Cerebellar nuclear complex (tissue), 1 donor: ENCODE results near the gene PTBP2.

Source experiments
- DNase-seq, 2 experiments: peaks; one replicate each; lab custom pipeline; 2025; lab: John Stamatoyannopoulos, UW

The PTBP2 gene

GRCh38 chr1:96820671-96821070, 99.1 kb downstream of the PTBP2 start:
- no peak for DNase-seq

- no peak for DNase-seq
Observed at GRCh38 chr1:96825231-96825630, 103.6 kb downstream of the PTBP2 start.

- DNase-seq, result no peak
Observed at GRCh38 chr1:96825950-96826576, 104.5 kb downstream of the PTBP2 start.

GRCh38 chr1:96833376-96833775, 111.8 kb downstream of the PTBP2 start:
- no peak for DNase-seq

- DNase-seq, result no peak
Observed at GRCh38 chr1:96834986-96835385, 113.4 kb downstream of the PTBP2 start.

GRCh38 chr1:96837057-96837780, 115.6 kb downstream of the PTBP2 start:
- DNase-seq, result no peak

- DNase-seq, result no peak
Observed at GRCh38 chr1:96837781-96838216, 116.2 kb downstream of the PTBP2 start.

- no peak for DNase-seq
Observed at GRCh38 chr1:96840396-96840795, 118.8 kb downstream of the PTBP2 start.

- no peak for DNase-seq
Observed at GRCh38 chr1:96842215-96842614, 120.6 kb downstream of the PTBP2 start.

- DNase-seq, result no peak
Observed at GRCh38 chr1:96843196-96843595, 121.6 kb downstream of the PTBP2 start.

GRCh38 chr1:96843601-96844000, 122.0 kb downstream of the PTBP2 start:
- no peak for DNase-seq

- DNase-seq, result no peak
Observed at GRCh38 chr1:96845464-96845863, 123.9 kb downstream of the PTBP2 start.

- DNase-seq, result no peak
Observed at GRCh38 chr1:96861836-96862235, 140.3 kb downstream of the PTBP2 start.

- DNase-seq, result no peak
Observed at GRCh38 chr1:96863449-96863848, 141.9 kb downstream of the PTBP2 start.
